IMR-90 (cell line): Measurements from ENCODE around the gene SYT3. TPM values are rescaled to one million over a fixed set of nuclear protein-coding genes. Genes with fewer than 3 reads are reported as not detected.

Experiments used
- ATAC-seq: fragments of 200-7000 bp; cut with Tn5 transposase; 2 replicates; pipeline ENCODE4 v1.9.1; 2020; ENCODE audit warnings: low read depth, mild to moderate bottlenecking, moderate library complexity
- BruUV-seq: library from RNA; stranded (reverse); fragments of 400-500 nt; replicated peaks from 2 replicates; lab custom pipeline; 2021; lab: Mats Ljungman, UMichigan
- CTCF ChIA-PET: fragments of 300-600 bp; formaldehyde crosslinking; extraction: SDS; loops from one replicate; lab custom pipeline; 2021; ENCODE audit warnings: antibody characterized with exemption; lab: Yijun Ruan, JAX
- POLR2A ChIA-PET: fragments of 300-600 bp; sonication (Branson Sonifier 250); formaldehyde crosslinking; loops from one replicate; lab custom pipeline; 2022; ENCODE audit warnings: antibody characterized with exemption; ENCODE audit not compliant: unreplicated experiment; lab: Charles Lee
- DNase-seq: peaks from one replicate; pipeline ENCODE4 v3.0.0; 2013
- H2AFZ ChIP-seq: replicated peaks from 2 replicates; pipeline ENCODE3; 2013; ENCODE audit warnings: low read length, mild to moderate bottlenecking; ENCODE audit not compliant: poor library complexity
- H2AK5ac ChIP-seq: 2 replicates; pipeline ENCODE4 v1.6.1; 2013; ENCODE audit warnings: low read depth, low read length, inconsistent platforms
- H2AK9ac ChIP-seq: replicated peaks from 2 replicates; pipeline ENCODE3; 2013; ENCODE audit warnings: mild to moderate bottlenecking, low read depth, low read length, moderate library complexity; ENCODE audit not compliant: poor library complexity
- H2BK120ac ChIP-seq: 2 replicates; pipeline ENCODE4 v1.6.1; 2013; ENCODE audit warnings: low read depth, low read length, inconsistent platforms
- H2BK15ac ChIP-seq: 3 replicates; pipeline ENCODE4 v1.6.1; 2013; ENCODE audit warnings: low read depth, low read length, inconsistent platforms
- H2BK20ac ChIP-seq: 2 replicates; pipeline ENCODE4 v1.6.1; 2013; ENCODE audit warnings: low read depth, mild to moderate bottlenecking, inconsistent platforms, low read length, moderate library complexity
- H2BK5ac ChIP-seq: 2 replicates; pipeline ENCODE4 v1.6.1; 2013; ENCODE audit warnings: mild to moderate bottlenecking, low read depth, low read length, inconsistent platforms; ENCODE audit not compliant: poor library complexity, severe bottlenecking
- H3K14ac ChIP-seq: replicated peaks from 2 replicates; pipeline ENCODE4 v1.6.1; 2013; ENCODE audit warnings: low read depth, low read length, inconsistent platforms
- H3K18ac ChIP-seq: 2 replicates; pipeline ENCODE4 v1.6.1; 2013; ENCODE audit warnings: low read depth, low read length, control low read depth
- H3K23ac ChIP-seq: 2 replicates; pipeline ENCODE4 v1.6.1; 2013; ENCODE audit warnings: low read depth, low read length, inconsistent platforms
- H3K27ac ChIP-seq: 2 replicates; pipeline ENCODE4 v1.5.1; 2013; ENCODE audit warnings: mild to moderate bottlenecking, control low read depth, low read length; ENCODE audit not compliant: insufficient read depth
- H3K27me3 ChIP-seq: 2 replicates; pipeline ENCODE4 v1.6.1; 2013; ENCODE audit warnings: low read length; ENCODE audit not compliant: control insufficient read depth, insufficient read depth
- H3K36me3 ChIP-seq: 2 replicates; pipeline ENCODE4 v1.6.1; 2013; ENCODE audit warnings: low read length, mixed read lengths; ENCODE audit not compliant: control insufficient read depth, insufficient read depth
- H3K4ac ChIP-seq: 2 replicates; pipeline ENCODE4 v1.6.1; 2013; ENCODE audit warnings: low read depth, low read length, inconsistent platforms
- H3K4me1 ChIP-seq: 2 replicates; pipeline ENCODE4 v1.6.1; 2013; ENCODE audit warnings: low read length, mixed read lengths; ENCODE audit not compliant: control insufficient read depth, insufficient read depth
- H3K4me2 ChIP-seq: 2 replicates; pipeline ENCODE4 v1.6.1; 2013; ENCODE audit warnings: low read depth, mild to moderate bottlenecking, control low read depth, low read length, moderate library complexity
- H3K4me3 ChIP-seq: 2 replicates; pipeline ENCODE4 v1.5.1; 2013; ENCODE audit warnings: low read depth, mild to moderate bottlenecking, control low read depth, low read length, moderate library complexity; ENCODE audit not compliant: insufficient read depth
- H3K56ac ChIP-seq: 2 replicates; pipeline ENCODE4 v1.6.1; 2013; ENCODE audit warnings: low read length, inconsistent platforms; ENCODE audit not compliant: insufficient read depth; ENCODE audit errors: extremely low read depth
- H3K79me1 ChIP-seq, 2 experiments: 2 replicates each; pipeline ENCODE4 v1.6.1; 2013; ENCODE audit warnings: low read length in 2 of 2, inconsistent platforms in 1 of 2, low read depth in 1 of 2
- H3K9ac ChIP-seq: 2 replicates; pipeline ENCODE4 v1.6.1; 2013; ENCODE audit warnings: low read depth, low read length, control low read depth
- H3K9me1 ChIP-seq: 2 replicates; pipeline ENCODE4 v1.6.1; 2013; ENCODE audit warnings: low read length, inconsistent platforms; ENCODE audit not compliant: insufficient read depth
- H3K9me3 ChIP-seq: 2 replicates; pipeline ENCODE4 v1.6.1; 2013; ENCODE audit warnings: low read length; ENCODE audit not compliant: control insufficient read depth, insufficient read depth
- H4K20me1 ChIP-seq: 2 replicates; pipeline ENCODE4 v1.6.1; 2013; ENCODE audit warnings: low read length, inconsistent platforms; ENCODE audit not compliant: insufficient read depth
- H4K5ac ChIP-seq: 2 replicates; pipeline ENCODE4 v1.6.1; 2013; ENCODE audit warnings: mild to moderate bottlenecking, low read depth, low read length, control low read depth
- H4K8ac ChIP-seq, 2 experiments: 2 replicates each; pipeline ENCODE4 v1.6.1; 2013; ENCODE audit warnings: low read depth in 2 of 2, low read length in 2 of 2, control low read depth in 1 of 2, inconsistent platforms in 1 of 2
- H4K91ac ChIP-seq: 2 replicates; pipeline ENCODE4 v1.6.1; 2013; ENCODE audit warnings: low read depth, low read length, inconsistent platforms; ENCODE audit not compliant: insufficient read depth
- BHLHE40 ChIP-seq: fragments of 150-350 bp; IDR thresholded peaks from 2 replicates; pipeline ENCODE4 v1.6.1; 2016; ENCODE audit warnings: mild to moderate bottlenecking, low read depth, low read length
- CEBPB ChIP-seq: IDR thresholded peaks from 2 replicates; pipeline ENCODE4 v1.6.1; 2012; ENCODE audit warnings: low read depth, low read length, improper control_type of control experiment
- MAFK ChIP-seq: IDR thresholded peaks from 2 replicates; pipeline ENCODE4 v1.6.1; 2012; ENCODE audit warnings: low read depth, low read length, improper control_type of control experiment
- MAZ ChIP-seq: IDR thresholded peaks from 2 replicates; pipeline ENCODE4 v1.6.1; 2012; ENCODE audit warnings: low read depth, mild to moderate bottlenecking, low read length, improper control_type of control experiment, moderate library complexity, borderline replicate concordance
- NFE2L2 ChIP-seq: fragments of 150-350 bp; IDR thresholded peaks from 2 replicates; pipeline ENCODE4 v1.6.1; 2016; ENCODE audit warnings: low read depth, mild to moderate bottlenecking, low read length
- POLR2A ChIP-seq: IDR thresholded peaks from 2 replicates; pipeline ENCODE4 v1.6.1; 2012; ENCODE audit warnings: mild to moderate bottlenecking, low read depth, low read length
- RAD21 ChIP-seq: IDR thresholded peaks from 2 replicates; pipeline ENCODE4 v1.6.1; 2012; ENCODE audit warnings: low read length, improper control_type of control experiment
- RFX5 ChIP-seq: IDR thresholded peaks from 2 replicates; pipeline ENCODE4 v1.8.0; 2012; ENCODE audit warnings: low read depth, mild to moderate bottlenecking, low read length, moderate library complexity
- WGBS, 2 experiments: methylation state at CpG; one replicate each; pipeline versions ENCODE4 v1.1.5 to v1.1.7; 2013; ENCODE audit warnings: missing lambda C conversion rate in 2 of 2; ENCODE audit not compliant: insufficient read length in 1 of 2; ENCODE audit errors: extremely low coverage in 2 of 2; 5-methylcytosine and 5-hydroxymethylcytosine counted together
- dilution Hi-C: fragments of 300-500 bp; cut with HindIII; formaldehyde crosslinking; loops from one replicate; pipeline ENCODE4 v1.14.3; 2018; ENCODE audit warnings: low sequenced_read_pairs; ENCODE audit not compliant: unreplicated experiment
- in situ Hi-C: fragments of 300-500 bp; cut with MboI; formaldehyde crosslinking; loops from 3 replicates; pipeline ENCODE4 v1.14.3; 2019; ENCODE audit warnings: low sequenced_read_pairs, inconsistent platforms, mixed read lengths
- intact Hi-C: fragments of 100-400 bp; cut with micrococcal nuclease; formaldehyde crosslinking; loops from 2 replicates; pipeline ENCODE4 v1.10.0; 2022
- polyA plus RNA-seq, 3 experiments: library from polyadenylated mRNA; depleted of rRNA; stranded (reverse); fragments of >200 nt; gene quantifications; 2 replicates each; pipeline ENCODE4 v1.2.3, GENCODE V29; 2012; ENCODE audit warnings: low replicate concordance in 1 of 3
- total RNA-seq: library from RNA; depleted of rRNA; stranded (reverse); fragments of >200 nt; gene quantifications from 2 replicates; pipeline ENCODE4 v1.2.3, GENCODE V29; 2012
- TF ChIP-seq, protein P1 (sequence below): conservative IDR thresholded peaks from 2 replicates; pipeline ENCODE4 v1.5.1; 2012; ENCODE audit warnings: mild to moderate bottlenecking, low read depth, low read length, improper control_type of control experiment
- TF ChIP-seq, protein P2 (sequence below): fragments of 150-350 bp; IDR thresholded peaks from 2 replicates; pipeline ENCODE4 v1.6.1; 2017; ENCODE audit warnings: mild to moderate bottlenecking, antibody characterized with exemption, low read length, low read depth

Gene SYT3
- total and polyA plus RNA-seq, 2 of the 4 experiments (the other 2 are of a cell fraction) = 0.05 TPM; not detected in 1

DNA sequence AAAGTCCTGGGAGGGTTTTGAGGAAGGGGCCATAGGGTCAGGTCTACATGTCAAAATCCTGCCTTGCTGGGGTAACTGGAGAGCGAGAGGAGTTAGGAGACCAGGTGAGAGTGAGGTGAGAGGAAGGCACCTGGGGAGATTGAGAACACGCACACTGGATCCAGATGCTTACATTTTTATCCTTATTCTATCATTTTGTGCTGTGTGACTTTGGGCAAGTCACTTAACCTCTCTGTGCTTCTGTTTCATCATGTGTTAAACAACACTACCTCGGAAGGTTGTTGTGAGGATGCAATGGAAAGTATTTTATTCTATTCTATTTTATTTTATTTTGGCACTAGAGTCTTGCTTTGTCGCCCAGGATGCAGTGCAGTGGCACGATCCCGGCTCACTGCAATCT, 13.0 kb upstream of the SYT3 start:
- H2BK20ac ChIP-seq = no peak overlapping the region
- dilution Hi-C loops = no loop called here
- no peak overlapping the region for H2AK9ac ChIP-seq
- no peak overlapping the region for H2BK120ac ChIP-seq
- H2AFZ ChIP-seq = no peak overlapping the region
- H3K4ac ChIP-seq = no peak overlapping the region
- H3K36me3 ChIP-seq = no peaks in the 10 kb centered on the region
- no peaks in the 10 kb centered on the region for H3K79me1 ChIP-seq
- ChIA-PET CTCF (no interaction called here), POLR2A (no interaction called here)
- intact Hi-C loops = no loop called here
- no peak for TF ChIP-seq POLR2A
- no peak for TF ChIP-seq MAFK
- TF ChIP-seq BHLHE40 = no peak
- no peak for TF ChIP-seq CEBPB
- no peak for TF ChIP-seq NFE2L2
- TF ChIP-seq RFX5 = no peak
- TF ChIP-seq, protein P1, sequence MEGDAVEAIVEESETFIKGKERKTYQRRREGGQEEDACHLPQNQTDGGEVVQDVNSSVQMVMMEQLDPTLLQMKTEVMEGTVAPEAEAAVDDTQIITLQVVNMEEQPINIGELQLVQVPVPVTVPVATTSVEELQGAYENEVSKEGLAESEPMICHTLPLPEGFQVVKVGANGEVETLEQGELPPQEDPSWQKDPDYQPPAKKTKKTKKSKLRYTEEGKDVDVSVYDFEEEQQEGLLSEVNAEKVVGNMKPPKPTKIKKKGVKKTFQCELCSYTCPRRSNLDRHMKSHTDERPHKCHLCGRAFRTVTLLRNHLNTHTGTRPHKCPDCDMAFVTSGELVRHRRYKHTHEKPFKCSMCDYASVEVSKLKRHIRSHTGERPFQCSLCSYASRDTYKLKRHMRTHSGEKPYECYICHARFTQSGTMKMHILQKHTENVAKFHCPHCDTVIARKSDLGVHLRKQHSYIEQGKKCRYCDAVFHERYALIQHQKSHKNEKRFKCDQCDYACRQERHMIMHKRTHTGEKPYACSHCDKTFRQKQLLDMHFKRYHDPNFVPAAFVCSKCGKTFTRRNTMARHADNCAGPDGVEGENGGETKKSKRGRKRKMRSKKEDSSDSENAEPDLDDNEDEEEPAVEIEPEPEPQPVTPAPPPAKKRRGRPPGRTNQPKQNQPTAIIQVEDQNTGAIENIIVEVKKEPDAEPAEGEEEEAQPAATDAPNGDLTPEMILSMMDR = no peak
- no peak for TF ChIP-seq RAD21
- TF ChIP-seq, protein P2, sequence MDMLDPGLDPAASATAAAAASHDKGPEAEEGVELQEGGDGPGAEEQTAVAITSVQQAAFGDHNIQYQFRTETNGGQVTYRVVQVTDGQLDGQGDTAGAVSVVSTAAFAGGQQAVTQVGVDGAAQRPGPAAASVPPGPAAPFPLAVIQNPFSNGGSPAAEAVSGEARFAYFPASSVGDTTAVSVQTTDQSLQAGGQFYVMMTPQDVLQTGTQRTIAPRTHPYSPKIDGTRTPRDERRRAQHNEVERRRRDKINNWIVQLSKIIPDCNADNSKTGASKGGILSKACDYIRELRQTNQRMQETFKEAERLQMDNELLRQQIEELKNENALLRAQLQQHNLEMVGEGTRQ = no peak
- no peak for TF ChIP-seq MAZ
- no peaks in the 10 kb centered on the region for H3K9me3 ChIP-seq
- H3K27me3 ChIP-seq = peaks cover 7% of the 10 kb centered on the region
- no peak overlapping the region for H2AK5ac ChIP-seq
- BruUV-seq = no TSS peak
- no peak overlapping the region for H3K4me2 ChIP-seq
- H3K18ac ChIP-seq = no peak overlapping the region
- ATAC-seq (no peak), DNase-seq (no peak)
- H3K9ac ChIP-seq = no peak overlapping the region
- no peaks in the 10 kb centered on the region for H4K20me1 ChIP-seq
- no peak overlapping the region for H3K4me3 ChIP-seq
- no peak overlapping the region for H3K56ac ChIP-seq
- H3K9me1 ChIP-seq = no peaks in the 10 kb centered on the region
- H3K4me1 ChIP-seq = peaks cover 1% of the 10 kb centered on the region; the same call in 1 of the 2 replicates
- H3K23ac ChIP-seq = no peak overlapping the region
- no peak overlapping the region for H3K14ac ChIP-seq
- H4K8ac ChIP-seq = no peak overlapping the region
- in situ Hi-C loops = no loop called here
- H4K5ac ChIP-seq = no peak overlapping the region
- no peak overlapping the region for H4K91ac ChIP-seq
- H2BK5ac ChIP-seq = no peak overlapping the region
- no peak overlapping the region for H2BK15ac ChIP-seq
- no peak overlapping the region for H3K27ac ChIP-seq
- no CpG with 5 or more reads among the region's 6 CpGs for WGBS, 2 experiments
